CD4-positive, alpha-beta T cell (primary cell): Measurements from ENCODE around the gene HK3. TPM values are rescaled to one million over a fixed set of nuclear protein-coding genes. Genes with fewer than 3 reads are reported as not detected.
"Not testable (repeated sequence)": the region's sequence is repeated elsewhere in the genome, so short reads cannot be mapped to it uniquely, and the experiment has no call there.

ENCODE experiments used
- ATAC-seq: fragments of 200-7000 bp; cut with Tn5 transposase; one replicate; pipeline ENCODE4 v1.10.0; 2022; ENCODE audit warnings: mild to moderate bottlenecking; ENCODE audit not compliant: poor library complexity
- CTCF ChIA-PET: fragments of 350-600 bp; sonication (Branson Sonifier 250); formaldehyde crosslinking; loops from one replicate; lab custom pipeline; 2021; ENCODE audit warnings: antibody characterized with exemption, inconsistent platforms; lab: Charles Lee
- POLR2A ChIA-PET: fragments of 350-600 bp; sonication (Branson Sonifier 250); formaldehyde crosslinking; loops from one replicate; lab custom pipeline; 2021; ENCODE audit warnings: antibody characterized with exemption, inconsistent platforms; lab: Charles Lee
- DNase-seq, 14 experiments: peaks; one replicate each; pipeline ENCODE4 v3.0.0-alpha.2; 2013 to 2020; ENCODE audit warnings: mixed read lengths in 2 of 14
- H3K27ac ChIP-seq, 2 donors: one replicate each; pipeline versions ENCODE4 v1.5.1 to v1.7.0; 2013; ENCODE audit warnings: low read length in 2 of 2, low read depth in 1 of 2, mild to moderate bottlenecking in 1 of 2
- H3K27me3 ChIP-seq, 2 experiments: 1 replicate in 1 of 2; 2 replicates in 1 of 2; pipeline versions ENCODE4 v1.6.1 to v1.7.0; 2013; ENCODE audit warnings: low read length in 2 of 2, control low read depth in 1 of 2, mild to moderate bottlenecking in 1 of 2, moderate library complexity in 1 of 2; ENCODE audit not compliant: insufficient read depth in 2 of 2, control insufficient read depth in 1 of 2
- H3K36me3 ChIP-seq: one replicate; pipeline ENCODE4 v1.6.1; 2013; ENCODE audit warnings: low read length, control low read depth; ENCODE audit not compliant: insufficient read depth
- H3K4me1 ChIP-seq: one replicate; pipeline ENCODE4 v1.6.1; 2013; ENCODE audit warnings: low read length, control low read depth; ENCODE audit not compliant: insufficient read depth
- H3K4me3 ChIP-seq: one replicate; pipeline ENCODE4 v1.5.1; 2013; ENCODE audit warnings: mild to moderate bottlenecking, low read length, moderate library complexity
- H3K9me3 ChIP-seq, 2 experiments: 1 replicate in 1 of 2; 2 replicates in 1 of 2; pipeline versions ENCODE4 v1.6.1 to v1.7.0; 2013; ENCODE audit warnings: low read length in 2 of 2, mild to moderate bottlenecking in 2 of 2, control low read depth in 1 of 2, moderate library complexity in 1 of 2; ENCODE audit not compliant: control insufficient read depth in 1 of 2, insufficient read depth in 1 of 2
- H3K27ac Mint-ChIP-seq: one replicate; pipeline ENCODE4 v1.8.0; 2020; ENCODE audit warnings: mixed read lengths
- H3K27me3 Mint-ChIP-seq: one replicate; pipeline ENCODE4 v1.8.0; 2021; ENCODE audit warnings: mixed read lengths
- H3K36me3 Mint-ChIP-seq: one replicate; pipeline ENCODE4 v1.8.0; 2021; ENCODE audit warnings: low read depth, mixed read lengths
- H3K4me1 Mint-ChIP-seq: one replicate; pipeline ENCODE4 v1.8.0; 2021; ENCODE audit warnings: low read depth, mixed read lengths
- H3K4me3 Mint-ChIP-seq: one replicate; pipeline ENCODE4 v1.8.0; 2020; ENCODE audit warnings: mild to moderate bottlenecking, mixed read lengths
- H3K9me3 Mint-ChIP-seq: one replicate; pipeline ENCODE4 v1.8.0; 2020; ENCODE audit warnings: mixed read lengths
- intact Hi-C, 2 experiments: fragments of 100-400 bp; cut with DNase I in 1 of 2; cut with micrococcal nuclease in 1 of 2; formaldehyde crosslinking; loops; one replicate each; pipeline versions ENCODE4 v1.15.1 to v1.9.0; 2023 to 2025; cut with DNase I, micrococcal nuclease
- total RNA-seq, 174 experiments: library from RNA in 2 of 174; stranded (reverse) in 2 of 174; gene quantifications; one replicate each; pipeline ENCODE4 v1.2.3 and lab custom pipeline; 2021 to 2026
- TF ChIP-seq, protein P1 (sequence below): fragments of 200-600 bp; IDR thresholded peaks from one replicate; pipeline ENCODE4 v1.8.0; 2022; ENCODE audit warnings: antibody characterized with exemption, mild to moderate bottlenecking

HK3 gene
- total RNA-seq, 2 experiments from 2014 or later = 0.74 to 1.2 TPM

DNA sequence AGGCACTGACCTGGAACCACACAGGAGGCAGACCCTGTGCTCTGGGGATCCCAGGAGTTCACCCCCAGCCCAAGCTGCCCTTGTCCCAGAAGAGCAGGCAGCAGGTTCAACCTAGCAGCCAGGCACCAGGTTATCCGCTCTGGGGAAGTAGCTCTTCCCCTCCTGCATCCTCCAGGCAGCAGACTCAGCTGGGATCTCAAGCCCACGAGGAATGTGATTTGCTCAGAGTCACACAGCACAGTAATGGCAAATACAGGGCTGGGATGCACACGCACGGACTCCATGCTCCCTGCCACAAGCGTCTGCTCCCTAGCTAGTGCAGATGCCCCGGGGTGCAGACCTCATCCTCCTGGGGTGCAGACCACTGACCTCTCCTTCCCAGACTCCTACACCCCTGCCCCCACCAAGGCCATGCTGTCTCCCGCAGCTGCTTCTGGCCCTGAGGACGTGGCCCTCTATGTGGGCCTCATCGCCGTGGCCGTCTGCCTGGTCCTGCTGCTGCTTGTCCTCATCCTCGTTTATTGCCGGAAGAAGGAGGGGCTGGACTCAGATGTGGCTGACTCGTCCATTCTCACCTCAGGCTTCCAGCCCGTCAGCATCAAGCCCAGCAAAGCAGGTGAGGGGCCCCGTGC, 25.5 kb downstream of the HK3 start:
- Histone ChIP-seq H3K4me1 (peaks cover 21% of the 10 kb centered on the region), H3K9me3 (peaks cover 0 to 58% of the 10 kb centered on the region in 2 experiments), H3K4me3 (no peak overlapping the region), H3K27me3 (peaks cover 9 to 27% of the 10 kb centered on the region in 2 experiments), H3K27ac (no peak overlapping the region), H3K36me3 (no peaks in the 10 kb centered on the region)
- ChIA-PET CTCF (no interaction called here), POLR2A (no interaction called here)
- H3K36me3 Mint-ChIP-seq = no peaks in the 10 kb centered on the region
- TF ChIP-seq, protein P1, sequence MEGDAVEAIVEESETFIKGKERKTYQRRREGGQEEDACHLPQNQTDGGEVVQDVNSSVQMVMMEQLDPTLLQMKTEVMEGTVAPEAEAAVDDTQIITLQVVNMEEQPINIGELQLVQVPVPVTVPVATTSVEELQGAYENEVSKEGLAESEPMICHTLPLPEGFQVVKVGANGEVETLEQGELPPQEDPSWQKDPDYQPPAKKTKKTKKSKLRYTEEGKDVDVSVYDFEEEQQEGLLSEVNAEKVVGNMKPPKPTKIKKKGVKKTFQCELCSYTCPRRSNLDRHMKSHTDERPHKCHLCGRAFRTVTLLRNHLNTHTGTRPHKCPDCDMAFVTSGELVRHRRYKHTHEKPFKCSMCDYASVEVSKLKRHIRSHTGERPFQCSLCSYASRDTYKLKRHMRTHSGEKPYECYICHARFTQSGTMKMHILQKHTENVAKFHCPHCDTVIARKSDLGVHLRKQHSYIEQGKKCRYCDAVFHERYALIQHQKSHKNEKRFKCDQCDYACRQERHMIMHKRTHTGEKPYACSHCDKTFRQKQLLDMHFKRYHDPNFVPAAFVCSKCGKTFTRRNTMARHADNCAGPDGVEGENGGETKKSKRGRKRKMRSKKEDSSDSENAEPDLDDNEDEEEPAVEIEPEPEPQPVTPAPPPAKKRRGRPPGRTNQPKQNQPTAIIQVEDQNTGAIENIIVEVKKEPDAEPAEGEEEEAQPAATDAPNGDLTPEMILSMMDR = no peak
- intact Hi-C loops = no loop called here
- DNase-seq (no peak), ATAC-seq (no peak)
- H3K4me1 Mint-ChIP-seq = peaks cover 5% of the 10 kb centered on the region
- no peaks in the 10 kb centered on the region for H3K9me3 Mint-ChIP-seq
- H3K4me3 Mint-ChIP-seq = no peak overlapping the region
- H3K27me3 Mint-ChIP-seq = peaks cover 22% of the 10 kb centered on the region
- H3K27ac Mint-ChIP-seq = no peak overlapping the region

GRCh38 chr5:176873011-176873410, 26.1 kb downstream of the HK3 start:
- peaks cover 21% of the 10 kb centered on the region for H3K4me1 ChIP-seq
- ATAC-seq, H3K9me3 Mint-ChIP-seq, H3K4me3 ChIP-seq, intact Hi-C loops, H3K4me1 Mint-ChIP-seq, CTCF ChIA-PET, H3K36me3 ChIP-seq, H3K27ac Mint-ChIP-seq, H3K4me3 Mint-ChIP-seq, DNase-seq, H3K36me3 Mint-ChIP-seq, H3K27ac ChIP-seq: not testable (repeated sequence)
- POLR2A ChIA-PET = interaction anchor here (0.7 kb wide), 1 partner anchor 37 kb away, joined by 3 read pairs; no protein-coding TSS in a partner anchor
- H3K27me3 Mint-ChIP-seq = peaks cover 22% of the 10 kb centered on the region
- peaks cover 0 to 57% of the 10 kb centered on the region in 2 experiments for H3K9me3 ChIP-seq
- peaks cover 6 to 26% of the 10 kb centered on the region in 2 experiments for H3K27me3 ChIP-seq

DNA sequence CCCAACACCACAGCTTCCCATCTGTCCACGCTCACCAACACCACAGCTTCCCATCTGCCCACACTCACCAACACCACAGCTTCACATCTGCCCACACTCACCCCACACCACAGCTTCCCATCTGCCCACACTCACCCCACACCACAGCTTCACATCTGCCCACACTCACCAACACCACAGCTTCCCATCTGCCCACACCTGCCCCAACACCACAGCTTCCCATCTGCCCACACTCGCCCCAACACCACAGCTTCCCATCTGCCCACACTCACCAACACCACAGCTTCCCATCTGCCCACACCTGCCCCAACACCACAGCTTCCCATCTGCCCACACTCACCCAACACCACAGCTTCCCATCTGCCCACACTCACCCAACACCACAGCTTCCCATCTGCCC, 26.6 kb downstream of the HK3 start:
- H3K4me1 Mint-ChIP-seq, H3K4me3 Mint-ChIP-seq, H3K36me3 ChIP-seq, H3K4me3 ChIP-seq, CTCF ChIA-PET, H3K27ac ChIP-seq, H3K27ac Mint-ChIP-seq, H3K36me3 Mint-ChIP-seq, H3K9me3 Mint-ChIP-seq, DNase-seq, intact Hi-C loops, ATAC-seq: not testable (repeated sequence)
- Histone ChIP-seq H3K4me1 (peaks cover 21% of the 10 kb centered on the region), H3K9me3 (peaks cover 0 to 53% of the 10 kb centered on the region in 2 experiments), H3K27me3 (peaks cover 5 to 23% of the 10 kb centered on the region in 2 experiments)
- H3K27me3 Mint-ChIP-seq = peaks cover 22% of the 10 kb centered on the region
- POLR2A ChIA-PET = interaction anchor here (0.7 kb wide), 1 partner anchor 37 kb away, joined by 3 read pairs; no protein-coding TSS in a partner anchor

DNA sequence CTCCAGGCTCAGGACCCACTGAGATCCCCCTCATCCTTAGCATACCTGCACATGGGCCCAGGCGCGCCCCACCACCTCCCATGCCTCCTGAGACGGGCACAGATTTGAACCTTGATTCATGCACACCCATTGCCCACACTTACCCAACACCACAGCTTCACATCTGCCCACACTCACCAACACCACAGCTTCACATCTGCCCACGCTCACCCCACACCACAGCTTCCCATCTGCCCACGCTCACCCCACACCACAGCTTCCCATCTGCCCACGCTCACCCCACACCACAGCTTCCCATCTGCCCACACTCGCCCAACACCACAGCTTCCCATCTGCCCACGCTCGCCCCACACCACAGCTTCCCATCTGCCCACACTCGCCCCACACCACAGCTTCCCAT, 28.5 kb downstream of the HK3 start:
- H3K4me1 Mint-ChIP-seq, H3K4me3 Mint-ChIP-seq, H3K27ac Mint-ChIP-seq, H3K36me3 ChIP-seq, ATAC-seq, POLR2A ChIA-PET, H3K9me3 Mint-ChIP-seq, H3K4me3 ChIP-seq, DNase-seq, intact Hi-C loops, H3K27ac ChIP-seq, H3K36me3 Mint-ChIP-seq, CTCF ChIA-PET: not testable (repeated sequence)
- H3K27me3 Mint-ChIP-seq = peaks cover 25% of the 10 kb centered on the region
- H3K4me1 ChIP-seq = peaks cover 14% of the 10 kb centered on the region
- peaks cover 10 to 30% of the 10 kb centered on the region in 2 experiments for H3K27me3 ChIP-seq
- H3K9me3 ChIP-seq = peaks cover 0 to 43% of the 10 kb centered on the region in 2 experiments
